ENCODE data around the gene AGA.

DNA sequence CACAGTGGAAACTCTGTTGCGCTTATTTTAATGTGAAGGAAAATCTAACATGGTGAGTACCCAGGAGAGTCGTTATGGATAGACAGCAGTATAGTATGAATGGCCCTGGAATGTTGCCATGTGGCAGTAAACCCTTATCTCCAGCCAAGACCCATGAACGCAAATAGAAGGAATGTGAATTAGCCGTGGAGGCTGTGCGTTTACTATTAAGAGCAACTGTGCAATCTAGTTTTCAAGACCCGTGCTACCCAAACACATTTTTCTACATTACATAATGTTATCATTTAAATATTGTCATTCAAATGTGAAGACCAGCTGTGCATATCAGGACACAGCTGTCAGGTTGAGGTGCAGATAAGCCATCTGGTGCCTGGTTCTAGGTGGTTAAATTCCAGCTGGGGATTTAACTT is 13.3 kb upstream of the AGA start:
- no peak for TF ChIP-seq POLR2A (IDR thresholded peaks at IDR 0.05; ENCODE audit: low read length)
- no peak for TF ChIP-seq GATA1 (IDR thresholded peaks at IDR 0.05; ENCODE audit: low read depth, low read length)

Measured in erythroblast (primary cell).